ENCODE data around the gene TRPV6. TPM values are rescaled to one million over a fixed set of nuclear protein-coding genes. Genes with fewer than 3 reads are reported as not detected.

The TRPV6 gene
- total and polyA plus RNA-seq, 12 donors: under 0.01 to 0.10 (median 0.06) TPM; not detected in 8

DNA sequence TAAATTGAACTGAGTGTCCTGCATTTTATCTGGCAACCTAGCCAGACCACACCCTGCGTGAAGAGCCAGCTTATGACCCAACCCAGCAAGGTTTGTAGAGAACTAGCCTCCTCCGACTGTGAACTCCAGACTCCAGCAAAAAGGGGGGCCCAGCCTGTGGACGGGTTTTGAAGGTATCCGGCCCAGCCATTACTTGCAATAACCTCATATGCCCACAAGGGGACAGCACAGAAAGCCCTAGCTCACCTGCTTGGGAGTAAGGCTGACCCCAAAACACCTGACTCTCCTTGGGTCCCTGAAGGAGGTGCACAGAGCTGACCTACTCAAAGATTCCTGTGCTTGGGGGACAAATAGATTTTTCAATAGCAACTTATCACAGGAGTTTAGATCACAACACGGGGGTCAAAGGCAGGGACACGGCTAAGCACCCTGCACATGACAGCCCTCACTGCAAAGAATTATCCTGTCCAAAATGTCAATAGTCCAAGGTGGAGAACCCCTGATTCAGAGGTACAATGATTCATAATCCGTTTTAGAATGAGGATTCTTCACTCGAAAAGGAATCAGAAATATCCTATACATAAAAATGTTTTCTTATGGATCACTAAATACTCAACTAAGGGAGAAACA lies 4.6 kb downstream of the TRPV6 start:
- TF ChIP-seq, protein P1, sequence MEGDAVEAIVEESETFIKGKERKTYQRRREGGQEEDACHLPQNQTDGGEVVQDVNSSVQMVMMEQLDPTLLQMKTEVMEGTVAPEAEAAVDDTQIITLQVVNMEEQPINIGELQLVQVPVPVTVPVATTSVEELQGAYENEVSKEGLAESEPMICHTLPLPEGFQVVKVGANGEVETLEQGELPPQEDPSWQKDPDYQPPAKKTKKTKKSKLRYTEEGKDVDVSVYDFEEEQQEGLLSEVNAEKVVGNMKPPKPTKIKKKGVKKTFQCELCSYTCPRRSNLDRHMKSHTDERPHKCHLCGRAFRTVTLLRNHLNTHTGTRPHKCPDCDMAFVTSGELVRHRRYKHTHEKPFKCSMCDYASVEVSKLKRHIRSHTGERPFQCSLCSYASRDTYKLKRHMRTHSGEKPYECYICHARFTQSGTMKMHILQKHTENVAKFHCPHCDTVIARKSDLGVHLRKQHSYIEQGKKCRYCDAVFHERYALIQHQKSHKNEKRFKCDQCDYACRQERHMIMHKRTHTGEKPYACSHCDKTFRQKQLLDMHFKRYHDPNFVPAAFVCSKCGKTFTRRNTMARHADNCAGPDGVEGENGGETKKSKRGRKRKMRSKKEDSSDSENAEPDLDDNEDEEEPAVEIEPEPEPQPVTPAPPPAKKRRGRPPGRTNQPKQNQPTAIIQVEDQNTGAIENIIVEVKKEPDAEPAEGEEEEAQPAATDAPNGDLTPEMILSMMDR (IDR thresholded peaks at IDR 0.05): peak; percentile 18 to 52 (median 49)
- no peak for TF ChIP-seq POLR2A (IDR thresholded peaks at IDR 0.05)
- intact Hi-C loops (cut with DNase I): no loop called here
- Histone ChIP-seq H3K4me1 (replicated peaks in 1 of 2) (no peaks in the 10 kb centered on the region), H3K9me3 (replicated peaks in 1 of 3) (no peaks in the 10 kb centered on the region), H3K4me3 (no peak overlapping the region), H3K36me3 (replicated peaks in 1 of 2) (no peaks in the 10 kb centered on the region), H3K27me3 (no peaks in the 10 kb centered on the region), H3K27ac (no peak overlapping the region)
- 33 to 39% (median 33%) methylated on average over 8 of the region's 8 CpGs for WGBS, 4 donors
- DNase-seq: peak in 4 of 7 donors; percentile 13 to 53 (median 32)

DNA sequence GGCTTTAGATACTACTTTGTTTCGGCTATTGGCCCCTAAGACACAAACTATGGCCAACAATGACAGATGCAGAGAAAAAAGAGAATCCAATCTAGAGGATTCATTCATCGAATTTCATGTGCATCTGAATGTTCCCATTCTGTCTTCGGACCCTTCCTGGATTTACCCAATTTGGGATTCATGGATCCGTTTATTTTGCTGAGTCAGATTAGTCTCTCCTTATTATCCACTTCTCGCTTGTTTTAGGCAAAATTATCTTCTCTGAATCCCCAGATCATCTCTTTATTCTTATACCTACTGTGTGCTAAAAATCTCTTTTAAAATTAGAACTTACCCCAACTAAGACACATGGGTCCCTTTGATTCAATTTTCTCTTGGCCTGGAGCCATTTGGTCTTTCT lies 6.5 kb downstream of the TRPV6 start:
- no peaks in the 10 kb centered on the region for H3K9me3 ChIP-seq (replicated peaks in 1 of 3)
- no peak for DNase-seq
- H3K4me3 ChIP-seq: no peak overlapping the region
- H3K27ac ChIP-seq: no peak overlapping the region
- TF ChIP-seq POLR2A (IDR thresholded peaks at IDR 0.05): no peak
- TF ChIP-seq, protein P1 (IDR thresholded peaks at IDR 0.05): no peak
- intact Hi-C loops (cut with DNase I): loop anchor here in 1 of 2 donors (10.0 kb wide), 2 partner anchors 126 to 336 kb away; no protein-coding TSS in a partner anchor
- H3K4me1 ChIP-seq (replicated peaks in 1 of 2): no peaks in the 10 kb centered on the region
- WGBS, 4 donors: 71 to 76% (median 74%) methylated on average over 5 of the region's 5 CpGs
- no peaks in the 10 kb centered on the region for H3K27me3 ChIP-seq
- no peaks in the 10 kb centered on the region for H3K36me3 ChIP-seq (replicated peaks in 1 of 2)

DNA sequence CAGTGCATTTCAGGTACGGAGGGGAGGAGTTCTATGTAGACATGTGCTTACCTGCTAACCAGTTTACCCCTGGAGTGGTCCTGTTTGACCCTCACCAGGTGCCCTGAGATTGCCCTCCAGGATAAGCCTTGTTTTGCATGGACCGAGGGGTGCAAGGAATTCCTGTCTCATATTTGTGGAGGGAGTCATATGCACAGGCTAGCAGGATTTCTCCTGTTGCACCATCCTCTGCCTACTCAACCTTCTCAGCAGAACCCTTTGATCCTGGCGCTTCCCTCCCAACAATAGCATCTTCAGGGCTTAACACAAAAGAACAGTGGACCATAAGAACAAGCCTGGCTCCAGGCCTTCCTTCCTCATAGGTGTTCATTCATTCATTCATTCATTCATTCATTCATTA lies 7.2 kb downstream of the TRPV6 start:
- Histone ChIP-seq H3K4me3 (no peak overlapping the region), H3K9me3 (replicated peaks in 1 of 3) (no peaks in the 10 kb centered on the region), H3K27ac (no peak overlapping the region), H3K4me1 (replicated peaks in 1 of 2) (no peaks in the 10 kb centered on the region), H3K27me3 (no peaks in the 10 kb centered on the region), H3K36me3 (replicated peaks in 1 of 2) (no peaks in the 10 kb centered on the region)
- DNase-seq: no peak
- TF ChIP-seq, protein P1 (IDR thresholded peaks at IDR 0.05): no peak
- TF ChIP-seq POLR2A (IDR thresholded peaks at IDR 0.05): no peak
- intact Hi-C loops (cut with DNase I): loop anchor here in 1 of 2 donors (10.0 kb wide), 2 partner anchors 126 to 336 kb away; no protein-coding TSS in a partner anchor
- WGBS, 4 donors: 82 to 93% (median 89%) methylated on average over 3 of the region's 3 CpGs

DNA sequence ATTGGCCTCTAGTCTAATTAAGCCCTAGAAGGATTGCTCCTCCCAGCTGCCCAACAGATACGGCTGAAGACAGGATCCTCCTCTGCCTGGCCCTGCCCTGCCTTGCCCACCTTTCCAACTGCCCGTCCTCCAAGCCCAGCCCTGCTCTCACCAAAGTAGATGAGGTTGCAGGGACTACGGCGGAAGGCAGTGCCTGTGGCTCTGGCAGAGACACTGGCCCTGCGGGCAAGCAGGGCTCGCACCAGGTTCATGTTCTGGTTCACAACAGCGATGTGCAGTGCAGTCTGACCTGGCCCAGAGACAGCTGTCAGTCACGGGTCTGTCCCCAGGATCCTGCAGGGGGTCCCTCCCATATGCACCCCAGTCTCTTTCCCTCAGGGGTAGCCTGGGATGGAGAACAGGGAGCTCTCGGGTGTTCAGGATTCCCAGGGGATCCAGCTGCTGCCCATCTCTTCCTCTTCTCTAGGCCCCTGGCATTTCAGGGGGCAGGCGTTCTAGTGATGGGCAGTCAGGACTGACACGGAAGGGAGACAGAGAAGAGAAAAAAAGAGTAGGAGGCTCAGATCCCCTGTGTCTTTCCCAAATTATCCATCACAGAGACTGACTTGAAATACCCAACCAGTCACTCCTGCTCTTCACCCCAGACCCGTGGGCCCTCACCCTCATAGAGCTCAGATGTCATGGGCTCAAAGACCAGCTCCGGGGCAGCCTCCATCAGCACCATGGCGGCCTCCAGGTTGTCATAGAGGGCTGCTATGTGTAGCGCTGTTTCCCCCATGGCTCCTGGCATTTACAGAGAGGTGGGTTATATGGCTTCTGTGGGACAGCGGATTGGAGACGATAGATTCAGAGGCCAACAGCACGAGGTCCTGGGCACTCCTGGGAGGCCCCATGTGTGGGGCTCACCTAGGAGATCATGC lies 8.3 kb downstream of the TRPV6 start:
- TF ChIP-seq, protein P1 (IDR thresholded peaks at IDR 0.05): no peak
- TF ChIP-seq POLR2A (IDR thresholded peaks at IDR 0.05): no peak
- no peaks in the 10 kb centered on the region for H3K9me3 ChIP-seq (replicated peaks in 1 of 3)
- no peaks in the 10 kb centered on the region for H3K36me3 ChIP-seq (replicated peaks in 1 of 2)
- 77 to 82% (median 80%) methylated on average over 12 to 18 of the region's 18 CpGs for WGBS, 4 donors
- H3K4me1 ChIP-seq (replicated peaks in 1 of 2): no peaks in the 10 kb centered on the region
- DNase-seq: no peak
- no peak overlapping the region for H3K27ac ChIP-seq
- intact Hi-C loops (cut with DNase I): loop anchor here in 1 of 2 donors (10.0 kb wide), 2 partner anchors 128 to 338 kb away; no protein-coding TSS in a partner anchor
- no peak overlapping the region for H3K4me3 ChIP-seq
- H3K27me3 ChIP-seq: no peaks in the 10 kb centered on the region
